ENCODE measurements around the gene GSG1L. TPM values are rescaled to one million over a fixed set of nuclear protein-coding genes. Genes with fewer than 3 reads are reported as not detected.

Gene GSG1L
- total RNA-seq, 1 experiment from 2014 or later = not detected

GRCh38 chr16:27811881-27812280, 251.6 kb downstream of the GSG1L start:
- H4K20me1 ChIP-seq (ENCODE audit: insufficient read depth, low read depth, low read length) = no peaks in the 10 kb centered on the region
- H3K27me3 ChIP-seq (ENCODE audit: low read length) = no peaks in the 10 kb centered on the region
- no peak overlapping the region for H3K27ac ChIP-seq (ENCODE audit: low read length)
- H3K9me2 ChIP-seq (replicated peaks; ENCODE audit: insufficient read depth, low read length) = no peaks in the 10 kb centered on the region
- no peaks in the 10 kb centered on the region for H3K4me1 ChIP-seq (ENCODE audit: low read length)
- H3K9me3 ChIP-seq (ENCODE audit: low read length) = no peaks in the 10 kb centered on the region
- no peak overlapping the region for H3K4me3 ChIP-seq (ENCODE audit: low read length)
- H2AFZ ChIP-seq (ENCODE audit: low read length) = no peak overlapping the region
- H3K4me2 ChIP-seq (ENCODE audit: low read depth, low read length, poor library complexity, severe bottlenecking) = no peak overlapping the region
- no peaks in the 10 kb centered on the region for H3K36me3 ChIP-seq (ENCODE audit: insufficient read depth, low read length)
- DNase-seq = no peak
- H3K79me2 ChIP-seq (ENCODE audit: low read length) = no peaks in the 10 kb centered on the region
- no peak overlapping the region for H3K9ac ChIP-seq (ENCODE audit: low read length)

DNA sequence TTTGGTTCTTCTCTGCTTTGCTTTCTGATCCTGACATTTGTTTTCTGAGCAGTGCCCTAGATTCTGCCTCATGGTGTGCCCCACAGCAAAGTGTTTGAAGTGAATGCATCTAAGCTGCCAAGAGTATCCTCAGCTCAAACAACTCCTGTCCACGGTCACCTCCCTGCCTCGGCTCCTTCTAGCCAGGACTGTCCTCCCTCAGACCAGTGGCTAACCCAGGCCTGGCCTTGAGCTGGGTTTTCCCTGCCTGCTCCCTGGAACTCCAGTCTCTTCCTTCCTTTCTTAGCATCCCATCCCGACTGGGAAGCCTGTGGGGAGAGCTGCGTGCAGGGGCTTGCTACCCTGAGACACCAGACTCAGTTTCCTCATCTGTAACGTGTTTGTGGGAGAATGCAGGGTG, 256.5 kb downstream of the GSG1L start:
- H3K4me3 ChIP-seq (ENCODE audit: low read length) = no peak overlapping the region
- H3K4me2 ChIP-seq (ENCODE audit: low read depth, low read length, poor library complexity, severe bottlenecking) = no peak overlapping the region
- no peak overlapping the region for H3K9ac ChIP-seq (ENCODE audit: low read length)
- H4K20me1 ChIP-seq (ENCODE audit: insufficient read depth, low read depth, low read length) = no peaks in the 10 kb centered on the region
- no peak overlapping the region for H3K27ac ChIP-seq (ENCODE audit: low read length)
- H3K9me3 ChIP-seq (ENCODE audit: low read length) = no peaks in the 10 kb centered on the region
- H3K4me1 ChIP-seq (ENCODE audit: low read length) = no peaks in the 10 kb centered on the region
- no peaks in the 10 kb centered on the region for H3K27me3 ChIP-seq (ENCODE audit: low read length)
- H3K9me2 ChIP-seq (replicated peaks; ENCODE audit: insufficient read depth, low read length) = no peaks in the 10 kb centered on the region
- H2AFZ ChIP-seq (ENCODE audit: low read length) = no peak overlapping the region
- DNase-seq = no peak
- H3K79me2 ChIP-seq (ENCODE audit: low read length) = no peaks in the 10 kb centered on the region
- no peaks in the 10 kb centered on the region for H3K36me3 ChIP-seq (ENCODE audit: insufficient read depth, low read length)

DNA sequence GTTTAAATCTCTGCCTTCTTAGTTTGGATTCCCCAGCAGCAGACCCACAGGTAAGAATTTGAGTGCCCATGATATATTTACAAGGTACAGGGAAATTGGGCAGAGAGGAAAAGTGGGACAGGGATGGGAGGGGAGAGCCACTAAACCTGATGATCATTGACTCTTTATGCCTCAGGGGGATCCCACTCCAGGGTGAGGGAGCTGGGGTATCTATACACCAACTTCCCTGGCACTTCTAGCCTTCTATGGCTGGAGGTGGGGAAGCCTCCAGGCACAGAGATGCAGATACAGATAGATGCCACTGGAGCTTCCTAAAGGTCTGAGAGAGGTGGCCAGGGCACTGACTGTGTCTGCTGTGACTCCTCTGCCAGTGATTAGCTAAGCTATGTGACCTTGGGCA, 257.1 kb downstream of the GSG1L start:
- Histone ChIP-seq H3K4me2 (ENCODE audit: low read depth, low read length, poor library complexity, severe bottlenecking) (no peak overlapping the region), H3K9me3 (ENCODE audit: low read length) (no peaks in the 10 kb centered on the region), H3K9ac (ENCODE audit: low read length) (no peak overlapping the region), H2AFZ (ENCODE audit: low read length) (no peak overlapping the region), H3K9me2 (replicated peaks; ENCODE audit: insufficient read depth, low read length) (no peaks in the 10 kb centered on the region), H3K4me3 (ENCODE audit: low read length) (no peak overlapping the region), H3K79me2 (ENCODE audit: low read length) (no peaks in the 10 kb centered on the region), H3K36me3 (ENCODE audit: insufficient read depth, low read length) (no peaks in the 10 kb centered on the region), H3K27me3 (ENCODE audit: low read length) (no peaks in the 10 kb centered on the region), H3K27ac (ENCODE audit: low read length) (no peak overlapping the region), H3K4me1 (ENCODE audit: low read length) (no peaks in the 10 kb centered on the region), H4K20me1 (ENCODE audit: insufficient read depth, low read depth, low read length) (no peaks in the 10 kb centered on the region)
- DNase-seq = no peak

DNA sequence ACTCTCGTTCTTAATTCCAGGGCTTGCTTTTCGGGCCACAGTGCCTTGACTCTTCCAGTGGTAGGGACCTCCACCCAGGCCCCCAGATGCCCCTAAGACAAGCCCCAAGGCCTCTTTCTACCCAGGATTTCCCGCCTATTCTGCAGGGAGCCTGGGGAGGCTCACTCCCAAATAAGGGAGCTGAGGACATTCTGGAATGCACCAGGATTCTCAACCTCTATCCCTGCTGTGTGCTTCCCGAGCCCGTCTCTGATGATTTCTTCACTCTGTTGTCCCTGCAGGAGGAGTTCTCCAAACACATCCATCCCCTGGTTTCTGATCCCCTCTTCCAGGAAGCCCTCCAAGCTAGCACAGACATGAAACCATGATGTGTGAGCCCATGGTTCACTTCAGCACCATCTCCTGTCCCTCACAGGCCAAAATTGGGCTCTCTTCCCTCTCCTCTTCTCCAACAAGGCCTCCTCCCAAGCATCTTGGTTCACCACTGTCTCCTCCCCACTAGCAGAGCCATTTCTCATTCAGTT, 257.6 kb downstream of the GSG1L start:
- H3K4me1 ChIP-seq (ENCODE audit: low read length) = no peaks in the 10 kb centered on the region
- H3K27ac ChIP-seq (ENCODE audit: low read length) = no peak overlapping the region
- no peaks in the 10 kb centered on the region for H3K36me3 ChIP-seq (ENCODE audit: insufficient read depth, low read length)
- H3K79me2 ChIP-seq (ENCODE audit: low read length) = no peaks in the 10 kb centered on the region
- DNase-seq = no peak
- no peaks in the 10 kb centered on the region for H4K20me1 ChIP-seq (ENCODE audit: insufficient read depth, low read depth, low read length)
- H2AFZ ChIP-seq (ENCODE audit: low read length) = no peak overlapping the region
- H3K9me2 ChIP-seq (replicated peaks; ENCODE audit: insufficient read depth, low read length) = no peaks in the 10 kb centered on the region
- H3K9ac ChIP-seq (ENCODE audit: low read length) = no peak overlapping the region
- H3K9me3 ChIP-seq (ENCODE audit: low read length) = no peaks in the 10 kb centered on the region
- no peak overlapping the region for H3K4me2 ChIP-seq (ENCODE audit: low read depth, low read length, poor library complexity, severe bottlenecking)
- H3K4me3 ChIP-seq (ENCODE audit: low read length) = no peak overlapping the region
- H3K27me3 ChIP-seq (ENCODE audit: low read length) = no peaks in the 10 kb centered on the region

DNA sequence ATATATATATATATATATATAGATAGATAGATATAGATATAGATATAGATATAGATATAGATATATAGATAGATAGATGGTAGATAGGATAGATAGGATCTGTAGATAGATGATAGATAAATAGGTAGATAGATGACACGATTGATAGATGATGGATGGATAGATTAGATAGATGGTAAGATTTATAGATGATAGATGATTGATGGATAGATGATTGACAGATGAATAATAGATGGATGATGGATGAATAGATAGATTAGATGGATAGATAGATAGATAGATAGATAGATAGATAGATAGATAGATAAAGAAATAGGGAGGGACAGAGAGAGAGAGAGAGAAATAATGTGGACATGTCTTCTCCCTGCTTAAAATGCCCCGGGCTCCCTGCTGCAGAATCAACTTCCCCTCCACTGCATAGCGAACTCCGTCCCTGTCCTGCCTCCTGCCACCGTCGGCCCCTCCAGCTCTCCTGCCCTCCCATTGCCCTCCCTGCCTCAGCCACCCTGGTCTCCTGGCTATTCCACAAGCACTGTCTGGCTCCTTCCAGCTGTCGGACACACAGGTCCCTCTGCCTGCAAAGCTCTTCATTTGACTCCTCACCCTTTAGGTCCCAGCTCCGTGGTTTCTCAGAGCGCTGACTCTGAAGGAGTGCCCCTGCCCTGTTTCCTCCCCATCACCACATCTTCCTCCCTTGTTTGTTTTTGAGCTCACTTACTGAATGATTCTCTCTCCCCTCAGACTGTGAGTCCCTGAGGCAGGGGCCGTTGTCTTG, 259.6 kb downstream of the GSG1L start:
- Histone ChIP-seq H3K79me2 (ENCODE audit: low read length) (no peaks in the 10 kb centered on the region), H3K27me3 (ENCODE audit: low read length) (no peaks in the 10 kb centered on the region), H4K20me1 (ENCODE audit: insufficient read depth, low read depth, low read length) (no peaks in the 10 kb centered on the region), H3K9me2 (replicated peaks; ENCODE audit: insufficient read depth, low read length) (no peaks in the 10 kb centered on the region), H3K27ac (ENCODE audit: low read length) (no peak overlapping the region), H3K9me3 (ENCODE audit: low read length) (no peaks in the 10 kb centered on the region), H3K4me1 (ENCODE audit: low read length) (no peaks in the 10 kb centered on the region), H2AFZ (ENCODE audit: low read length) (no peak overlapping the region), H3K9ac (ENCODE audit: low read length) (no peak overlapping the region), H3K4me2 (ENCODE audit: low read depth, low read length, poor library complexity, severe bottlenecking) (no peak overlapping the region), H3K36me3 (ENCODE audit: insufficient read depth, low read length) (no peaks in the 10 kb centered on the region), H3K4me3 (ENCODE audit: low read length) (no peak overlapping the region)
- no peak for DNase-seq

DNA sequence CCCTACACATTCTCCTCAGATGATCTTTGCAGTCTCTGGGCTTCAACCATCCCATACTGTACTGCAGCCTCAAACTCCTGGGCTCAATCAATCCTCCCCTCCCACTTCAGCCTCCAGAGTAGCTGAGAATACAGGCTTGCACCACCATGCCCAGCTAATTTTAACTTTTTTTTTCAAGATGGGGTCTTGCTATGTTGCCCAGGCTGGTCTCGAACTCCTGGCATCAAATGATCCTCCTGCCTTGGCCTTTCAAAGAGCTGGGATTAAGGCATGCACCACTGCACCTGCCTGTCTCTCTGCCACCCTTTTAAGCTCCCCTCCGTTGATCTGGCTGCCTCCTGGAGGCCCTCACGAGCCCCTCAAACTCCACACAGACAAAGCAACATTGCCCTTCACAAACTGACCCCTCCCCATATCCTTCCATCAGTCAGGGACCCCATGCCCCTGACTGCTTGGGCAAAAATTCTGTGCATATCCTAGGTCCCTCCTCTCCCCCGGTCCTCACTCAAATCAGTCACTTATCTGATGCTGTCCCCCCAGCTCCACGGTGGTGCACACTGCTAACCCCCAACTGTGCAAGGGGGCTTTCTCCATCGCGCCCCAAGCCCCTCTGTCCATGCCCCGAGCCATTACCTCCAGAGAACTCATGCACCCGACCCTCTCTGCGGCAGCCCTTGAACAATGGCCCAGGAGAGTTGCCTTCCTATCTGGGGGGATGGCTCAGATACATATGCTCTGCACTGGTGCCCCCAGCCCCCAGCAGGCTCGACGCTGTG, 260.7 kb downstream of the GSG1L start:
- Histone ChIP-seq H3K4me1 (ENCODE audit: low read length) (no peaks in the 10 kb centered on the region), H3K9me3 (ENCODE audit: low read length) (no peaks in the 10 kb centered on the region), H3K36me3 (ENCODE audit: insufficient read depth, low read length) (no peaks in the 10 kb centered on the region), H3K9ac (ENCODE audit: low read length) (no peak overlapping the region), H3K9me2 (replicated peaks; ENCODE audit: insufficient read depth, low read length) (no peaks in the 10 kb centered on the region), H3K4me3 (ENCODE audit: low read length) (no peak overlapping the region), H4K20me1 (ENCODE audit: insufficient read depth, low read depth, low read length) (no peaks in the 10 kb centered on the region), H3K79me2 (ENCODE audit: low read length) (no peaks in the 10 kb centered on the region), H3K27ac (ENCODE audit: low read length) (no peak overlapping the region), H2AFZ (ENCODE audit: low read length) (no peak overlapping the region), H3K27me3 (ENCODE audit: low read length) (no peaks in the 10 kb centered on the region), H3K4me2 (ENCODE audit: low read depth, low read length, poor library complexity, severe bottlenecking) (no peak overlapping the region)
- DNase-seq = no peak

GRCh38 chr16:27801289-27801945, 262.1 kb downstream of the GSG1L start:
- no peak for DNase-seq
- Histone ChIP-seq H3K4me2 (ENCODE audit: low read depth, low read length, poor library complexity, severe bottlenecking) (no peak overlapping the region), H4K20me1 (ENCODE audit: insufficient read depth, low read depth, low read length) (no peaks in the 10 kb centered on the region), H3K9me2 (replicated peaks; ENCODE audit: insufficient read depth, low read length) (no peaks in the 10 kb centered on the region), H2AFZ (ENCODE audit: low read length) (no peak overlapping the region), H3K4me3 (ENCODE audit: low read length) (no peak overlapping the region), H3K36me3 (ENCODE audit: insufficient read depth, low read length) (no peaks in the 10 kb centered on the region), H3K27me3 (ENCODE audit: low read length) (no peaks in the 10 kb centered on the region), H3K4me1 (ENCODE audit: low read length) (no peaks in the 10 kb centered on the region), H3K79me2 (ENCODE audit: low read length) (no peaks in the 10 kb centered on the region), H3K27ac (ENCODE audit: low read length) (no peak overlapping the region), H3K9me3 (ENCODE audit: low read length) (no peaks in the 10 kb centered on the region), H3K9ac (ENCODE audit: low read length) (no peak overlapping the region)

DNA sequence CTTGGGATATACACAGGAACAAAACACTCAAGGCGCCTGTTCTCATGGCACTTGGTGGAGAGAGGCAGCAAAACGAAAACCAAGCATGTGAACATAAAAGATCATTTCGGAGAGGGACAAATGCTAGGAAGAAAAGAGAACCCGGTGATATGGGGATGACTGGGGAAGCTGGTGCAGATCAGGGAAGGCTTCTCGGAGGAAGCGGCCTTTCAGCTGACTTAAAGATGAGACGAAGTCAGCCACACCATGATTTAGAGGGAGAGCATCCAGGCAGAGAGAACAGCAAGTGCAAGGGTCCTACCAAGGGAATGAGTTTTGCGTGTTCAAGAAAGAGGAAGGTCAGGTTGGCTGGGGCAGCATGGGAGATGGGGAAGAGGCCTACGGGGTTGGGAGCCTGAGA, 262.7 kb downstream of the GSG1L start:
- Histone ChIP-seq H3K4me2 (ENCODE audit: low read depth, low read length, poor library complexity, severe bottlenecking) (no peak overlapping the region), H3K9me3 (ENCODE audit: low read length) (no peaks in the 10 kb centered on the region), H3K27me3 (ENCODE audit: low read length) (no peaks in the 10 kb centered on the region), H3K4me3 (ENCODE audit: low read length) (no peak overlapping the region), H3K4me1 (ENCODE audit: low read length) (no peaks in the 10 kb centered on the region), H3K27ac (ENCODE audit: low read length) (no peak overlapping the region), H2AFZ (ENCODE audit: low read length) (no peak overlapping the region), H4K20me1 (ENCODE audit: insufficient read depth, low read depth, low read length) (no peaks in the 10 kb centered on the region), H3K9ac (ENCODE audit: low read length) (no peak overlapping the region), H3K36me3 (ENCODE audit: insufficient read depth, low read length) (no peaks in the 10 kb centered on the region), H3K79me2 (ENCODE audit: low read length) (no peaks in the 10 kb centered on the region), H3K9me2 (replicated peaks; ENCODE audit: insufficient read depth, low read length) (no peaks in the 10 kb centered on the region)
- no peak for DNase-seq
